RPMI8226 (cell line): ENCODE measurements around the gene HOXA2.

Source experiments
- DNase-seq: peaks from one replicate; pipeline ENCODE4 v3.0.0-alpha.2; 2015

HOXA2 gene

DNA sequence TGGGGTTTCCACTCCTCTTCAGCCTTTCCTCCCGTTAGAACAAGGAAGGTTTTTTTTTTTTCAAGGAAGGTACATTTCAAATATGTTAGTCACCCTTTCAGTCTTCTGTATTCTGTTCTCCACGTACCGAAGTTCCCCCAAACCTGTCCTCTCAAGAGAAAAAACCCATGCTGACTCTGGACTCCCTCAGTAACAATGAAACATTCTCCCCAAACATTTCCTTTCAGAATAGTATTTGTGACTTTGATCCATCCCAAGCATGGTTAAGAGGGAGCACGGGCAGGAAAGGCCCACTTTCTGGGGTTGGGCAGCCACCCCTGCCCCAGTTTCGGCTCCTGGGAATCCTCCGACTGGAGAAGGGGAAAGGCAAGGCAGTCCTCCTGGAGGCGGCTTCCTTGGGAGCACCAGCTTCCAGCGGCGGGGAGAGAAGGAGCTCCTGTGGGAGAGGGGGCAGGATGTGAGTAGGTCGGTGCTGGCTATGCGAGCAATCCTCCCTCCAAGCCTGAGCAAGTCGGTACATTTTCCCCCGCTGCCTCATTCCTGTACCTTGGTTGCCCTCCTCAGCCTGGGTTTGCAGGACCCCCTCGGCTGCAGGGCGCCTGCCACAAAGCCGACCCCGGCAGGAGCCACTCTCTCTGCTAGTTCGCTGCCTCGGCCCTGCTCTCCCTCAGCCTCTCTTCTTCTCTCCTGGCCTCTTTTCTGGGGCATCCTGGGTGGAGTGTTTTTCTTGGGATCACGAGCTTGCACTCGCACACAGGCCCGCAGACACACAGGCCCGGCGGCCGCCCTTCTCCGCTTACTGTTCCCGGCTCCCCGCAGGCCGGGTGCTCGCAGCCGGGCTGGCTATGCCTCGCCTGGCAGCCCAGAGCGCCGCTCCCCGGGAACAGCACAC lies 4.6 kb downstream of the HOXA2 start:
- DNase-seq = no peak

DNA sequence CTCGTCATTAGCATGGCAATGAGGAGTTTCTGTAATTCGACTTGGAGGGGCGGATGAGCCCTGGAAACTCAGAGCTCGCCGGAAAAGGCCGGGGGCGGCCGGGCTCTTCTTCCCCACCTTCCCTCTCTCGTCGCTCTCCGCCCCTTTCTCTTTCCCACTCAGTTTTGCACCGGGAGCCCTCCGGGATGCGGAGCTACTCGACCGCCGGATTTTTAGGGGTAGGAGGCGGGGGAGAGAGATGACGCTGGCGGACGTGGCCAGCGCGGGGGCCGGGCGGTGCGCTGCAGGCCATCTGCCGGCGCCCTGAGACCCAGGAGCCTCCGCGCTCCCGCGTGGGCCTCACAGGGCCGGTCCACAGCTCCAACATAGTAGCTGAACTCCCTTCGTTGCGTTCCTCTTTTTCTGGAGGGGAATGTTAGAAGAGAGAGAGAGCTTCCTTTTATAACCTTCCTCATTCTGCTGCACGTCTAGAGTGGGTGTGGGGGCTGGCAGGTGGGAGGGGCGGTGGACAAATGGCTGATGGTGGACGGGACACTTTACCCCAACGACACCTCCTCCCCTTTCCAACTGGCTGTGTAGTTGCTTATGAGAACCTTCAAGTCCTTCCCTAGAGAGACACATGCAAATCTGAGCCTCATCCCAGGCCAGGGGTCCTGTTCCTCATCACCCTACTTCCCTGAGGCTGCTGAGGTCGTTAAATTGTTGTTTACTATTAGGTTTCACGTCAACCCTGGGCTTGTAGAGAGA lies 5.5 kb downstream of the HOXA2 start:
- no peak for DNase-seq

DNA sequence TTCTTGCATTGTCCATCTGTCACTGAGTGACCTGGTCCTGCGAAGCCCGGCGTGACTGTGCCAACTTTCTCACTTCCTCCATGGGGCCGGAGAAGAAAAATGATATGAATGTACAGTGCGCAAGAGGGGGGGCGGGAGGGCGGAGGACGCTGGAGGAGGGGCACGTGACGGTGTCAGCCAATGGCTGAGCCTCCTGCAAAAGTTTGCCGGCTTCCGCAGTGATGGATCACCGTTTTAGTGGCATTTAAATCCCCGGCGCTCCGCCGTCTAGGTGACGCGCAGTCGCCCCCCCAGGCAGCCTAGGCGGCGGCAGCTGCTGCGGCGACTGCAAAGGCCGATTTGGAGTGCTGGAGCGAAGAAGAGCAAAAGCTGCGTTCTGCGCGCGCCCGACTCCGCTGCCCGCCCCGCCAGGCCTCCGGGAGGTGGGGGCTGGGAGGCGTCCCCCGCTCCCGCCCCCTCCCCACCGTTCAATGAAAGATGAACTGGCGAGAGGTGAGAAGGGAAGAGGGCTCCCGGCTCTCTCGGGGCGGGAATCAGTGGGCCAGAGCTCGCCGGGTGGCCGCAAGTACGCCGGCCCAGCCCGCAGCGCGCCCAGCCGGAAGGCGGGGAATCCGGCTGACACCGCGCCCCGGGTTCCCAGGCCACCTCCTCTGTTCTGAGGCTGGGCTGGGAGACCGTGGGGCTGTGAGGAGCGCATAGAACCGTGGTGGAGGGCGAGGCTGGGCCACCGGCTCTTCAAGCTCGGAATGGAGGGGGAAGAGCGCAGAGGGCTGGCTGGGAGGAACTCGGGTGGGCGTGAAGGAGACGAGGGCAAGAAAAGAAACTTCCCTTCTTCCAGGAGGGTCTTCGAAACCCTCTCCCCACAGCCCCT lies 6.4 kb downstream of the HOXA2 start, which contains the start of gene HOXA1:
TSS of gene HOXA1 (minus strand) at position 104 of the 871 bp plus-strand sequence. CDS start at position 16, 88 bp downstream.
- peak; percentile 45 for DNase-seq

DNA sequence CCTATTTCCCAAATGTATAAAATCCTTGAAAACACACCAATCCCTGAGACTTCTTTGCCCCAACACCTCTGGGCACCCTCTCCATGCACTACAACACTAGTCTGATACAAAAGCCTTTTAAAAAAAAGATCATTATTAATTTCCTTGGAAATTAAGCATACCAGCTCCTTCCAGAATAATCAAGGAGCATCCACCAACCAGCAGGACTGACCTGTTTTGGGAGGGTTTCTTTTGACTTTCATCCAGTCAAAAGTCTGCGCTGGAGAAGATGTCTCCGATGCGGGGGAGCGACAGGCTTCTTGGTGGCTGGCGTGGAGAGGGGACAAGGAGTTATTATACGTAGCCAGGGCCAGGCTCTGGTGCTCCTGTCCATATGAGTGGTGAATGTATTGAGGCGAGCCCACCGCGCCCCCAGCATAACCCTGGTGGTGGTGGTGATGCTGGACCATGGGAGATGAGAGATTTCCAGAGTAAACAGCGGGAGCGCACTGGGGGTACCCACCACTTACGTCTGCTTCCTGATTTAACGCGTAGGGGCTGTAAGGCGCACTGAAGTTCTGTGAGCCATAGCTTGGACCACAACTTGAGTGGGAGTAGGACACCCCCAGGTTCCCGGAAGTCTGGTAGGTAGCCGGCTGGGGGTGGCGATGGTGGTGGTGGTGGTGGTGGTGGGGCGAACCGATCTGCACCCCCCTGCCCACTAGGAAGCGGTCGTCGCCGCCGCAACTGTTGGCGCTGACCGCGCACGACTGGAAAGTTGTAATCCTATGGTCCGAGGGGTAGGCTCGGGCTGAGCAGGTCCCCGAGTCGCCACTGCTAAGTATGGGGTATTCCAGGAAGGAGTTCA lies 7.2 kb downstream of the HOXA2 start:
- DNase-seq = no peak

DNA sequence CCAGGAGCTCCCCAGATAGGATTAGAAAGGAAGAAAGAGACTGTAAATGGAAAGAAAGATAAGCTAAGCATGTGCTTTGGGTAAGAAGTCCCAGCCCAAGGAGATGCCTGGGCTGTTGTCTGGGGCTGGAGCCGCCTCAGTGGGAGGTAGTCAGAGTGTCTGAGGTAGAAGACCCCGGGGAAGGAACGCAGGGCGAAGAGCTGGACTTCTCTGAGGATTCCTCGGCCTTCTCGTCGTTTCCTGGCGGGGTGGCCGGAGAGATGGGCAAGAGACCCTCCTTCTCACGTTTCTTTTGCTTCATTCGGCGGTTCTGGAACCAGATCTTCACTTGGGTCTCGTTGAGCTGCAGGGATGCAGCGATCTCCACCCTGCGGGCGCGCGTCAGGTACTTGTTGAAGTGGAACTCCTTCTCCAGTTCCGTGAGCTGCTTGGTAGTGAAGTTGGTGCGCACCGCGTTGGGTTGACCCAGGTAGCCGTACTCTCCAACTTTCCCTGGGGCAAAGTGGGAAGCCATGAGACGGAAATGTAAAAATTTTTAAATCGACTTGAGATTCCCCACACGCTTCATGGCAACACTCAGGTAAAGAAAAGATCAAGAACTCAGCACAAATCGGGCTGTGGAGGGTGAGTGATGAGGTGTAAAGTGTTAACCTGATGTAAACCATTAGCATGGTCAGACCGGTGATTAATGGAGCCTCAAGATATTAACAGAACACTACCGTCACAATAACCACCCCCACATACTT lies 8.0 kb downstream of the HOXA2 start:
- no peak for DNase-seq

DNA sequence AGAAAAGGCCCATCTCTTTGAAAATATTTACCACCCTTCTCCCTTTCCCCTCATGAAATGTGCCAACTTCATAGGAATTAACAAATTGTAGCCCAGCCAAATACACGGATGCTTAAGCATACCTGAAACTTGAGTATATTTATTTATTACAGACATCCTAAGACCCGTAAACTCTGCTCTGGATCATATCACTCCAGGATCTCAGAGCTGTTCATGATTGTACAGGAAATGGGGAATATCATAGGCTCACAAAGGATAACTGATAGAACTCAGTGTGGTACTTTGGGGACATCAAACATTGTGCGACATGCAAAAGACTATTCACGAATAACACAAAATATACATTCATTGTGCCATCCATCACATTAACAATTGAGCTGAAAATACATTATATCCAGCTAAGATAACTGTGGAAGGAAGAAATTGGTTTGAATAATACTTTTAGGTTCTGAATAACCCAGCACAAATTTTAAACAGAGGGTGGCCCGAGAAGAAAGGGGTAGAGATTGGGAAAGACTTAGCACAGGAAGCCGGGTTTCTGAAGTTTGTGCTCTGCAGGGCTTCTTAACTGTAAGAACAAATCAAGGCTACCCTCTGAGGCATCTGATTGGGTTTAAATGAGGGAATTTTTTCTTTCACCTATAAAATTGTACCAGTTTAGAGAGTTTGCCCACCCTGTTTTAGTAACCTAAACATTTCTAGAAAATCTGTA lies 9.1 kb downstream of the HOXA2 start:
- no peak for DNase-seq

DNA sequence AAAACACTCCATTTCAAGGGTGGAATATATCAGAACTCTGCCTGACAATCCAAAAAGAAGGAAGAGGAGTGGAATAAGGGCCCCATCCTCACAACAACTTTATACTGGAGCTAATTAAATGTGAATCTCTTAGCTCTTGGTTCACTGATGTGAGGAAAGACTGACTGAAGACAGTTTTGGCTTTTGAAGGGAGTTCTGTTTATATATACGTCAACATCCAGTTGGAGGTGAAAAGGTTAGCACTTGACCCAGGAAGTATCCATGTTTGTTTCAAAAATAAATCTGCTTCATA lies 9.7 kb downstream of the HOXA2 start:
- DNase-seq = no peak

DNA sequence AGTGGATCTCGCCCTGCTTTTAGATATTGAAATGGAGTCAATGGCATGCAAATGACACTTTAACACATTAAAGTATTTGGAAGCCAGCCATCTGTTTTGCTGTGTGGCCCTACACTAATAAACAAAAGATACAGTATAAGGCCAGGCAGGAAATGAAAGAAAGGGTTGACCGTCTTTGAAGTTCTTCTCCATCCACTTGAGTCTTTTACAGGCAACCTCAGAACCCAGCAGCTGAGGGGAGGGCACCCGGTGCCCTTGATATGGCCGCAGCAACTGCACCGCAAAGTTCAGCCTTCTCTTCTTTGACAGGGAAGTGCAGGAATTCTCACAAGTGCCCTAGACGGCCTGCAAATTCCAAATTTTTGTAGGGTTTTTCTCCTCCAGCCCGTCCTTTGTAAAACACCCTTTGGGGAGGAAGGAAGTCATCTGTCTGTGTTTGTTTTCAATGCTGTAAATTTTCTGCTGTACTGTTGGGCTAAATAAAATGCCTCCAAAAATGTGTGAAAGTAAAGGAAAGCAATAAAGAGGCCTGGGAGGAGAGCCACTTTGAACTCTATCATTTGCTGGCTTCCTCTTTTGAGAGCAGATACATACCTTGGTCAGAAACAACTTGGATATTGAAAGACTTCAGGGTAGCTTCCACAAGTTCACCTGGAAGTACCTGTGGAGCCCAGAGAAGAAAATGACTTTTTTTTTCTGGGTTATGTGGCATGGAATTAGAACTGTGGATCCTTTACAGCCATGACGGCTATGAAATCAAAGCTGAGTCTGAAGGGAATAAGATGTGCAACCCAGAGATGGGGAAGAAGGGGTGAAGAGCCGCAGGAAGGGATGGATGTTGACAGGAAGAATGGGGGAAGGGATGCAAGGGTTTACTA lies 10.3 kb downstream of the HOXA2 start:
- no peak for DNase-seq

DNA sequence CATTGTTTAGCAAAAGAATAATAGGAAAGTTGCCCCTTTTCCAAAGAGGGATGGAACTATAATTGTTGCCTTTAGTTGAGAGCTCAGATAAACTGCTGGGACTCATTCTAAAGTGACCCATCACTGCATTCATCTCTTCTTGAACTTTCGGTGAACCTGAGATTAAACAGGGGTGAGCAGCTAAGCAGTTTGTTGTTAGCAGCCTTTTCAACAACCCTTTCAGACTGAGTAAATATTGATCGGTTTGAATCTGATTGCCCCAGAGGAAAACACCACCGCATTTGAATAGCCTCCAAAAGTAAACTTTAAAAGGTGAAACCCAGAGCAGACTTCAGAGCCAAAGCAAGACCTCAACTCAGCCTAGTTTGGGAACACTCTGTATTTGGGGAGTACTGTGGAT lies 11.4 kb downstream of the HOXA2 start:
- DNase-seq = no peak

DNA sequence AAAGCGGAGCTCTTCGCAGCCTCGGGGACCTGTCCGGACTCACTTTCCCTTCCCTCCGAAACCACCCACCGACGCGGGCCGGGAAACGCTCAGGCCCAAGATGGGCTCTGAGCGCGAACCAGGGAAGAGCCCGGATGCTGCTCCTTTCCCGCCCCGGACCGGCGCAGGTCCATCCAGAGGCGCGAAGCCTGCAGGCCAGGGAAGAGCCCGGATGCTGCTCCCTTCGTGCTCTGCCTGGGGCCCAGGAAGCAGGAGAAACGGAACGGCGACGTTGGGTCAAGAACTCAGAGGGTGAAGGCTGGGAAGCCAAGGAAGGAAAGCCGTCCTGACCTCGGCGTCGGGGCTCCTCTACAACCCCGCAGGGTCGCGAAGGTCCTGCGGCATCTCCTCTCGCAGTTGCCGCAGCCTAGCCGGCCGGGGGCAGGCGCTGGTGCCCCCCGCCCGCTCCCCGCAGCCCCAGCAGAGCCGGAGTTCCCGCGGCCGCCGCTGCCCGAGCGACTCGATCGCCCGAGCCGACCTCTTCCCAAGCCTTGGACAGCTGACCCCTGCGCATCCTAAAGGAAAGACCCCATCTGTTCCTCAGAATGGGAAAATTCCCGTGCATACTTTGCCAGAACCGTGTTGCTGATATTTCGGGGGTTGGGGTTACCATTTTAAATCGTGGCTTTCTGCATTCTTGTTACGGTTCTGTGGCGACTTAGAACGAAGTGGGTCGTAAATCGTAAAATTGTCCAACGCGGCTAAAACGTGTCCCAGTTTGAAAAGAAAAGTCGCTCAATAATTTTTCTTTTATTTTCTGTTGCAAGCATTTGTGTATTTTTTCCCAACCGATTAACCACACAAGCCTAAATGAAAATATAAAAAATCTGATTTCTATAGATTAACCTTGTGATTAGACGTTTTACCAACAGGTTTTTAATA lies 14.2 kb downstream of the HOXA2 start:
- no peak for DNase-seq

DNA sequence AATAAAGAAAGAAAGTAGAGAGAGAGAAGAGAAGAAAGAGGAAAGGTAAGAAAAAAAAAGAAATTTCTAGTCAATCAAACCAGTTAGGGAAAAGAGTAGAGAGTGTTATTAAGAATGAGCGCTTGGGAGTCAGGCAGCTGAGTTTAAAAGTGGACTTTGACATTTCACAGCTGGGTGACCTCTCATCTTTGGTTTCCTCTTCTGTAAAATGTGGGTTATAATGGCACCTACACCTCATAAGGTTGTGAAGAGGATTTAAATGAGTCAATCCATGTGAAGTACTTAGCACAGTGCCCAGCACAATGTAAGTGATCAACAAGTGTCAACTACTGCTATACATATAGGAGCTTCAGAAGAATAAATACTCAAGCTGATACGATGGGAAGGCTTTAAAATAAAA lies 18.8 kb downstream of the HOXA2 start:
- DNase-seq = no peak

DNA sequence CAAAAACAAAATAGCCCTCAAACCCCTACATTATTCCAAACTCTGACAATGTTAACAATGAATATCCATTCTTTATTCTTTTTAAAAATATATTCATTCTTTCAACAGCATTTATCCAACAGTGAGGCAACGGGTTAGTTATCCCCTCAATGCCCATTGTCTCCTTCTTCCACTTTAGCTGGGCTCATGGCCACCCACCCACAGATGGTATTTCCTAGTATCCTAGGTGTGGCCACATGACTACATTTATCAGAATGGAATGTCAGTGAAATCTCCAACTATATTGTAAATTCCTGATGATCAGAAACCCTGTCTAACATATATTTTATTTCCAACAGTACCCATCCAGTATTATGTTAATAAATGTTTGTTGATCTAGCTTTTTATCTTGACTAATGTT lies 20.3 kb downstream of the HOXA2 start:
- DNase-seq = no peak

DNA sequence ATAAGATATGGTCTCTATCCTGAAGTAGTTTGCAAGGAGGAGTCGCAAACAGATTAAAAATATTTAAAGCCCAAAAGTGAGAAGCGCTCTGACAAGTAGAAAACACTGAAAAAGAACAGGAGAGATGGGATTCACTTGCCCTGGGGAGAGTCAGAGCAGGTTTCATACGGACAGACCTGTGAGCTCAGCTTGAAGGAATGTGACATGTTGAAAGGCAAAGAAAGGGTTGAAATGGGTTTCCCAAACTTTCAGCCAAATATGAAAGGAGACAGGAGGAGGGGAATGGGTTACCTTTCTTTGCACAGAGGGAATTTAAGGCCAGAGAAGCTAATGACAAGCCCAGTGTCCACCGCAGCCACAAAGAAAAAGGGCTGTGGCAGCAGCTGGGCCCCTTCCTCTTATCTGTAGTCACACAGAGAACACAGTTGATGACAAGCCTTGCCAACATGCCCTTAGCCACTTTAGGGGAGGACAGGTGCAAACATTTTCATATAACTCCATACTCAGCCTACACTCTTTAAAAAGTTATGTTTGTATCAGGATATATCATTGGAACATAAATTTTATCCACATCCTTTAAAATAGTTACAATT lies 21.5 kb downstream of the HOXA2 start:
- DNase-seq = no peak

DNA sequence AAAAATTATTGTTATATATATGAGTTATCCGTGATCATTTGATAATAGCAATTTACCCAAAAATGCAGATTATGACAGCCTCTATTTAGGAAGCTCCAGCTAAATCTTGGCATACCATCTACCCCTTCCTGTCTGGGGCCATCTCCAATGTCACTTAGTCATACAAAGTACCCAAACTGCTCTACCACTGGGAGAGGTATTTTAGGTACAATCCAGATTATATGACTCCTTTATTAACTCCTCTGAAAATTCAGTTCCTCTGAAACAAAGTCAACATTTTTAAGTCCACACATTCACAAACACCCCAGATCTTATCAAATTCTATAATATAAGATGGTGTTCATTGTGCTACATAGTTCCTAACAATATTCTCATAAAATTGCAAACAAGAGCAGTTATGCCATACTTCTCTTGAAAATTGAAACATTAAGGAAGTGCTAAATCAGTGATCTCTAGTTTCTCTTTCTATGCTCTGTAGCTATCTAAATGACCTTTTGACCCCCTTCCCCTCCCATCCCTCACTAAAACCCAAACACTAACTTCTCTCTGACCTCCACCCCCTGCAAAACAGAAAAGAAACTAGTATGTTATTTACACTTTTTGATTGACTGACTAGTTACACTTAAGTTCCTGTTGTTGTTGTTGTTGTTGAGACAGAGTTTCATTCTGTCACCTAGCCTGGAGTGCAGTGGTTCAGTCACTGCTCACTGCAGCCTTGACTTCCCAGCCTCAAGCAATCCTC lies 23.1 kb downstream of the HOXA2 start:
- DNase-seq = no peak

DNA sequence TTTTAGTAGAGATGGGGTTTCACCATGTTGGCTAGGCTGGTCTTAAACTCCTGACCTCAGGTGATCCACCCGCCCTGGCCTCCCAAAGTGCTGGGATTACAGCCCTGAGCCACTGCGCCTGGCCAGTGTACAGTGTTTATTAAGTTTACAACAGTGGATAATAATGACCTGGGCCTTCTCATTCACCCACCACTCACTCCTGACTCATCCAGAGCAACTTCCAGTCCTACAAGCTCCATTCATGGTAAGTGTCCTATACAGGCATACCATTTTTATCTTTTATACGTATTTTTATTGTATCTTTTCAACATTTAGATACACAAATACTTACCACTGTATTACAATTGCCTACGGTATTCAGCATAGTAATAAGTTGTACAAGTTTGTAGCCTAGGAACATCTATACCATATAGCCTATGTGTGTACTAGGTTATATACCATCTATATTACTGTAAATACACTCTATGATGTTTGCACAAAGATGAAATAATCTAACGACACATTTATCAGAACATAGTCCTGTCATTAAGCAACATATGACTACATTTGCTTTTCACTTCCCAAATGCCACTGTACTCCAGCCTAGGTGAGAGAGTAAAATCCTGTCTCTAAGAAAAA lies 23.8 kb downstream of the HOXA2 start:
- no peak for DNase-seq

DNA sequence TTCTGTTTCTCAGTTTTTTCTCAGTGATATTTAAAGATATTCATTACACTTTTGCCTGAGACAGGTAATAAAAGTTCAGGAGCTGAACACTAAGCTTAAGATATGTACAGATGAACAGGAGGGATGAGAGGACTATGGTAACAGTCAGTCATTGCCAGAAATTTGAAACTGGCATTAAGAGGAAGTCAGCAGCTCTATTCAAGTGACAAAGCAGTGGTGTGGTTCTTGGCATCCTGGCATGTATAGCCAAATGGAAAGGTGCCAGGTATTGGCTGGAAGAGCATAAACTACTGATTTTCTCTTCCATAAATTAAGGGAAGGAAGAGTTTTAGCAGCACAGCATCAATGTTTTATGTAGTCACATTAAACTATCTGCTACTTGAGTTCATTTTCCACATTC lies 29.4 kb downstream of the HOXA2 start:
- peak; percentile 31 for DNase-seq
